HG03521 (cell line): ENCODE measurements around the gene RPL22.

ENCODE experiments used
- ATAC-seq: cut with Tn5 transposase; IDR thresholded peaks from one replicate; pipeline ENCODE4 v1.9.1; 2021; ENCODE audit warnings: mild to moderate bottlenecking, moderate library complexity; ENCODE audit not compliant: unreplicated experiment

Gene RPL22

DNA sequence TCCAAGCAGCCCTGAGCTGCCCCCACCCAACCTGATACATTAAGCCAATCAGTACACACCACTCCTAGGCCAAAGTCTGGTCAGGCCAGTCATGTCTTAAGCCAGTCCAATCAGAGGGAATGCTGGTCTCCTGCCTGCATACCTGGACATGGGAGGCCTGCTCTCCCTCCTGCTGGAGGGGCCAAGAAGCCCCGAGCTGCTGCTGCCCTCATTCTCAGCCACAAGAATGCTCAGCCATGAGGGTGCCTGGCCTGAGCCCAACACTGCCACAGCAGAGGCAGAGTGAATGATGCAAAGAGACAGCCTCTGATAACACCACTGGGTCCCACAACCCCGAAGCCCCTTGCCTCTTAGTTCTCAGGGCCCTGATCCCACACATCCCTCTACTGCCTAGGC, 42.3 kb downstream of the RPL22 start:
- ATAC-seq: no peak

DNA sequence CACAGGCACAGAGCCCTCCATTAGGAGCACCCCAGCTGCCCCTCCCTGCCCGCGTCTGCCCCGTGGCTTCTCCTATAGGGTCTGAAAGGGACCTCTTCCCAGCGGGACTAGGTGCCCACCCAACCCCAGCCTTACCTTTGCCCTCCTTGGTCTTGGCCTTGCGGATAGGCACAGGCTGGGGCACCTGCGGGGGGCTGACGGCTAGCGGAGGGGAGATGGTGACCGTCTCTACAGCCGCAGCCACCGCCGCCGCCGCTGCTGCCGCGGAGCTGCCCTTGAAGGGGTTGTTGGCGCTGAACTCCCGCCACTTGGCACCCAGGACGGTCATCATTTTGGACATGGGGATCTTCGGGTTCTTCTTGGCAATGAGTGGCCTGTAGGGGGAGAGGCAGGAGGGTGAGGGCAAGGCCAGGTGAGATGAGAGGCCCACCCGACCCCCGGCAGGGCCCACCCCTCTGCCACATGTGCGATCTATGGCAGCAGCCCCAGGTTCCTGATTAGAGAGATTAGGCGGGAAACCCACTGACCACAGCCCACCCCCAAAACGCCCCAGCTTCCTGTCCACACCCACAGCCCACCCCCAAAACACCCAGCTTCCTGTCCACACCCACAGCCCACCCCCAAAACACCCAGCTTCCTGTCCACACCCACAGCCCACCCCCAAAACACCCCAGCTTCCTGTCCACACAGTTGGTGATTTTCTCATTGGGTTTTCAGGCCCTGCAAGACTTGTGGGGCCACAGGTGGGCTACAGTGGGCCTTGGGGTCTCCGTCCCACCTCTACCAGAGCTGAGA, 44.7 kb downstream of the RPL22 start:
- no peak for ATAC-seq

DNA sequence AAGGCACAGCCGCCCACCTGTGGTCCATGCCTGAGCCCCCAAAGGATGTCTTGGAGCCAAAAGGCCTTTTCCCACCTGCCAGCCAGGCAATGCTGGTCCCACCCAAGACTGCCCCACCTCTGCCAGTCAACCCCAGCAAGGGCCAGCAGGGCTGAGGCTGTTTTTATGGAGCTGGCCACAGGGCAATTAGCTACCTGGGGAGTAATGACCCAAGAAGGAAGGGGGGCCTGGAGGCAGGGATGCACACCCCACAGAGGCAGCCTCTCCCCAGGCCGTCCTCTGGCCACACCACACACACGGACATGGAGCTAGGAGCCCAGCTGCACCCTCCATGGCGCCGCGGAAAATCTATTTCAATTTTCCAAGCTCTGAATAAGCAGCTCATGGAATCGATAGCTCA, 46.5 kb downstream of the RPL22 start:
- no peak for ATAC-seq

DNA sequence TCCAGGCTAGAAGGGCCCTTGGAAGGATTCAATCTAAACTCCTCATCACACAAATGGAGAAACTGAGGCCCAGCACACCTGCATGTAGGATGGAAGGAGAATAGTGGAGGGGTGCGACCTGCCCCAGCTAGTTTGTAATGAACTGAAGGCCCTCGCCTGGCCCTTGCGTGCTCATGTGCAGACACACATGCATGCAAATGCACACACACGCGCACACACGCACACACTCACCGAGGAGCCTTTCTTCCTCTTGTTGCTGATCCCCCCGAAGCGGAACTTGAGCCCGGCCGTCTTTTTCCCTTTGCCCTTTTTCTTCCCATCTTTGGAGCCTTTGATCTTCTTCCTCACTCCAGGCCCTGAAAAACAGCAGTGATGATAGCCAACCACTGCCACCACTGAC, 47.2 kb downstream of the RPL22 start:
- ATAC-seq: no peak

DNA sequence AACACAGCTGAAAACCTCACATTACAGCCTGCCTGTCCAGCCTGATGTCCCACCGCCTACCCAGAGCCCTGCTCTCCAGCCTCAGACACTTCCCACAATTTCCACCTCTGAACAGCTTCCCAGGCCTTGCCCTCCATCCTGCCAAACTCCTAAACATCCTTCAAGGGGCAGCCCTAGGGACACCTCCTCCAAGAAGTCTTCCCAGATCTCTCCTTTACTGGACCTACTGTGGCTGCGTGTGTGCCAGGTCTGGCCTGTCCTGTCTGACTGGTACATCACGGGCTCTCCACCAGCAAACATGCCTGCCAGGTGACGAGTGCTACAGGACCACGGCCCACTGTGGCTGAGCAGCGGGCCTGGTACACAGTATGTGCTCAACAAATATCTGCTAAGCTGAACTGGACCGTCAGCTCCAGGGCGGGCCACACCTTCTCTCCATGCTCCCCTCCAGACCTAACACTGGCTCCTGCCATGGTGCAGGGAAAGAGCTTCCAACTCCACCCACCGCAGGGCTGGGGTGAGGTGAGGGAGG, 48.0 kb downstream of the RPL22 start:
- no peak for ATAC-seq

DNA sequence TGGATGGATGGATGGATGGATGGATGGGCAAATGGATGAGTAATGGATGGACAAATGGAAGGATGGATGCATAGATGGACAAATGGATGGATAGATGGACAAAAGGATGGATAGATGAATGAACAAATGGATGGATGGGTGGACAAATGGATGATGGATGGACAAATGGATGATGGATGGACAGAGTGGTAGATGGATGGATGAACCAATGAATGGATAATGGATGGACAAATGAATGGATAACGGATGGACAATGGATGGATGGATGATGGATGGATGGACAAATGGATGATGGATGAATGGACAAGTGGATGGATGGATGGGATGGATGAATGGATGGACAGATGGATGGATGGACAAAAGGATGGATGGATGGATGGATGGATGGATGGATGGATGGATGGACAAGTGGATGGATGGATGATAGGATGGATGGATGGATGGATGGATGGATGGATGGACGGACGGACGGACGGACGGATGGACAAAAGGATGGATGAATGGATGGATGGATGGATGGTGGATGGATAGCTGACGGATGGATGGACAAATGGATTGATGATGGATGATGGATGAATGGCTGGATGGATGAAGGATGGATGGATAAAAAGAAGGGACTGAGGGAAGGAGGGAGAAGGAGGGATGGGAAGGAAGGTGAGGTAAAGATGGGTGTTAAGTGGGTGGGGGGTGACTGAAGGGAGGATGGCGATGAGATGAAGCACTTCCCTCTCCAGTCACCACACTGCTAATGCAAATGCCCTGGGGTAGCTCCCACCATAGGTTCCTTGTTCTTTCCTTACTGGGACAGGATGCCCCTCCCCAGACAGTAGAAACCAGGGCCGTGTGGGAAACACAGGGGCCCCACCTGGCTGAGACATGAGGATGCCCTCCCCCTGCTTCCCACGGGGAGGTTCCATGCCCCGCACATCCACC, 49.1 kb downstream of the RPL22 start:
- ATAC-seq: no peak

DNA sequence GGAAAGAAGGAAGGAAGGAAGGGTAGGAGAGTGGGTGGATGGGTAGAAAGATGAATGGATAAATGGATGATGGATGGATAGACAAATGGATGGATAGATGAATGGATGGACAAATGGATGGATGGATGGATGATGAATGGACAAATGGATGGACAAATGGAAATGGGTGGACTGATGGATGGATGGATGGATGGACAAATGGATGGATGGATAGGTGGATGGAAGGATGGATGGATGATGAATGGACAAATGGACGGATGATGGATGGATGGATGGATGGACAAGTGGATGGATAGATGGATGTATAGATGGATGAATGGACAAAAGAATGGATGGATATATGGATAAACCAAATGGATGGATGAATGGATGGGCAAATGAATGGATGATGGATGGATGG, 49.8 kb downstream of the RPL22 start:
- ATAC-seq: no peak

DNA sequence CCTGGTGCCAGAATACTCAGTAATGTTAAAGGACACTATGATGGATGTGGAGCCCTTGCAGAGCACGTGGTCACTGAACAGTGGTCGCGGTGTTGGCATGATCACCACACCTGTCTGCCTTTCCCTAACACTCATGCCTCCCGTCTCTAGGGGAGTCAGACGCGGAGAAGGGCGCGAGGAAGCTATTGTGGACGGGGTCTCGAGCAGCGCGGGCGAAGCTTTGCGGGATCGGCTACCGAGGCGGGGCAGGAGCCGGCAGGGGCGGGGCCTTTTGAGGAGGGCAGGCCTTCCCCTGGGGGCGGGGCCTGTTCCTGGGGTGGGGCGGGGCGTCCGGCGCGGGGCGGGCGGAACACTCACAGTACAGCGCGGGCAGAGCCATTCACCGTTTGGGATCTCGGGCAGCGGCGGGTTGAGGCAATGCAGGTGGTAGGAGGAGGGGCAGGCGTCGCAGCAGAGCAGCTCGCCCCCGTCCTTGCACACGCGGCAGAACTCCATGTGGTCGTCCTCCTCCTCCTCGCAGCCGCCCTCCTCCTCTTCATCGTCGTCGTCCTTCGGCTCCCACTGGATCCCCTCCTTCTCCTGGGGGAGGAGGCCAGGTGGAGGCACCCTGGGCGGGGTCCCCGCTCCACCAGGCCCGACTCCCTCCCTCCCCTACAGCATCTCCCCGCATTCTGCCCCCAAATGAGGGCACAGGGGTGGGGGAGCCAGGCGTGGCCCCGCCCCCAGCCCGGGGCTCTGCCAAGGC, 50.7 kb downstream of the RPL22 start:
- ATAC-seq: no peak

DNA sequence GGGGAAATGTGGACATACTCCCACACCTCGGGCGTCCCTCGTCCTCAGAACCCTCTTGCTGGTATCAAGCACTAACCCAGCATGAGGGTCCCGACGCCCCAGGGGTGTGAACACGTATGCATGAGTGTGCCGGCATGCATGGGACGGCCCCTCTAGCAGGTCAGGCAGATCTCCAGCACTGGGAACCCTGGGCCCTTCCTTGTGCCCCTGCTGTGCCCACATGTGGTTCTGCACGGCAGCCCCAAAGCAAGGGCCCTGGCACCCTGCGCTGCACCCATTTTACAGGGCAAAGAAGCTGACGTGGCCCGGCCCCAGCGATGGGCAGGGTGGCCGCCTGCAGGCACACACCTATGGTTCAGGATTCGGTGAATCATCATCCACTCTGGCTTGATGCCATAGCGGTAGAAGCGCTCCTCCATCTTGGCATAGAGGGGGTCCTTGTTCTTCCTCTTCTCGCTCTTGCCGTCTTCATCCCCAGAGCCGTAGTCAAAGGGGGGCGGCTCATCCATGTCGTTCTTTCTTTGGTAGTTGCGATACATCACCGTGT, 53.5 kb downstream of the RPL22 start:
- no peak for ATAC-seq

DNA sequence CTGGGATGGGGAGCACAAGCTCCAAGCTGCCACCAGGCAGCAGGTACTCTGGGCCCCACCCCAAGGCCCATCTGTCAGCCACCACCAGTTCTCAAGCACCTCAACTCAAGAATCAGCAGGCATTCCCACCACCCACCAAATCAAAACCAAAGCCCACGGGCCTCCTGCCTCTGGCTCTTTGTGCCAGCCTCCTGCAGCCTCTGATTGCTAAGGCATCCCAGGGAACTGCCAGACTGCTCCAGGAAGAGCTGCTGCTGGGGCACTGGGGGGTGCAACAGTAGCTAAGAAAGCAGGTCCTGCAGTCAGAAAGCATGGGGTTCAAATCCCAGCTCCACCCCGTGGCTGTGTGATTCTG, 54.0 kb downstream of the RPL22 start:
- ATAC-seq: no peak

DNA sequence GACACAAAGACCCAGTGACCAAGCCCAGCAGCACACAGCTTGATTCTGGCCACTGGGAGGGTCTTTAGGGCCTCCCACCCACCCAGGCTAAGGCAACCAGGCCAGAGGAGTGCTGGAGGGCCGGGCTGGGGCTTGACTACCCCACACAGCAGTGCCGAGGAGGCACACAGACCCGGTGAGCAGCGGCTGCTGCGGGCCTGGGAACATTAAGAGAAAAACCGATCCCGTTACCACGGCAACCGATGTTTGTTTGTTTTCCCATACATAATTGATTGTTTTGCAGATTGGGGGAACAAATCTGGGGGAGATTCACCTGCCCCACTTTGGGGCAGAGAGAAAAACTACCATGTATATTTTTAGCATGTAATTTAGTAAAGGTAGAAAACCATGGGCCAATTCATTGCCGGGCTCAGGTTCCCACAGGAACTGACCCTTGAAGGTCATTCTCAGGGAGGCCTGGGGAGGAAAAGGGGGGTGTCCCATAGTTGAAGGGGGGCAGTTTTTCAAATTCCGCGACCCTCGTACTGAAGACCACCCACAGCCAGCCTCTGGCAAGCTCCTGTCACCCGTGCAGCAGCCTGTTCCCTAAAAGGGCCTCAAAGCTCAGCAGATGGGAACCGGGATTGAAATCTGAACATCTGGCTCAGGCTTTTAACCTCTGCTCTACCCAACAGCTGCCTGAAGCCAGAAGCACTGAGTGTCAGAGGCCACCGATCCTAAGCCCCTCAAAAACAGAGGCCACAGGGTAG, 54.6 kb downstream of the RPL22 start:
- no peak for ATAC-seq

DNA sequence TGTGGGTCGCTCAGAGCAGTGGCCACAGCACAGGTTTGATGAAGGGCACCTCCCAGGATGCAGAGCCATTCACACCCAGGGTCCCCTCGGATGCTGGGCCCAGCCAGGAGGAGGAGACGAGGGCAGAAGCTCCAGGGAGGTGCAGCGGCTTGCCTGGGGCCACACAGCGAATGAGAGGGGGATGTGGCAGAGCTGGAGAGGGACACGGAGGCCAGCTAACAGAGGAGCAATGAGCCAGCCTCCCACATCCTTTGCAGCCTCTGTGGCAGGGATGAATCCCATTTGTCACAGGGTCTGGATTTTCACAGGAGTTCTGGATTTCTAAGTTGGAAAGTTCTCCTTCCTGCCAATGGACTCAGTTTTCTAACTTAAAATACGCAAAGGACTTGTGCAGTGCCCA, 55.2 kb downstream of the RPL22 start:
- no peak for ATAC-seq

DNA sequence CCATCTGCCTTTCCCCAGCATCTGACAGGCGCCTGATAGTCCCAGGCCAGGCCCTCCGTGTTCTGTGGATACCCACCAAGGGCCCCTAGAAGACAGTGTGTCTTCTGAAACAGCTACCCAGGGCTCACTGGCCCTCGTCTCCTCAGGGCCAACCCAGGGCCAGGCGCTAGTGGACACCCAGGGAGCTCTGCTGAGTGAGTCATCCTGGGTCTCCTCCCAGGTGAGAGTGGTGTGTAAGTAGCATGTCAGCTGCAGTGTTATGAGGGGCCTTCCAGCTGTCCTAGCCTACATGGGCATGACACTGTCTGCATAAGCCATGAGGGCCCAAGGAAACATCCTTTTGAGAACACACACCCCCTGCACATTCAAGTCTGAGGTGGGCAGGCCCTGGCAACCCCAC, 56.0 kb downstream of the RPL22 start:
- ATAC-seq: no peak

DNA sequence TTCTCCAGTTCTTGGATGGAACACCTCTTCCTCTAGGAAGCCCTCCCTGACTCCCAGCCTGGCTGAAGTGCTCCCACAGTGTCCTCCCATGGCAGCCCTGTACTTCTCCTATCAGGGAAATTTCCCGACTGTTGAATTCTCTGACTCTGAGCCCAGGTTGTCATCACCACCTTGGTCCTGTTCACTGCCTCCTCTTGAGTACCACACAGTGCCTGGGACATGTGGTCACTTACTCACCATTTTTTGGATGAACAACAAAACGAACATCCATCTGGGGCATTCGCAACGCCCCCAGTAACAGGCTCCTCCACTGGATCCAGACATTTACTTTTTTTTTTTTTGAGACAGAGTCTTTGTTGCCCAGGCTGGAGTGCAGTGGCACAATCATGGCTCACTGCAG, 56.7 kb downstream of the RPL22 start:
- ATAC-seq: no peak

DNA sequence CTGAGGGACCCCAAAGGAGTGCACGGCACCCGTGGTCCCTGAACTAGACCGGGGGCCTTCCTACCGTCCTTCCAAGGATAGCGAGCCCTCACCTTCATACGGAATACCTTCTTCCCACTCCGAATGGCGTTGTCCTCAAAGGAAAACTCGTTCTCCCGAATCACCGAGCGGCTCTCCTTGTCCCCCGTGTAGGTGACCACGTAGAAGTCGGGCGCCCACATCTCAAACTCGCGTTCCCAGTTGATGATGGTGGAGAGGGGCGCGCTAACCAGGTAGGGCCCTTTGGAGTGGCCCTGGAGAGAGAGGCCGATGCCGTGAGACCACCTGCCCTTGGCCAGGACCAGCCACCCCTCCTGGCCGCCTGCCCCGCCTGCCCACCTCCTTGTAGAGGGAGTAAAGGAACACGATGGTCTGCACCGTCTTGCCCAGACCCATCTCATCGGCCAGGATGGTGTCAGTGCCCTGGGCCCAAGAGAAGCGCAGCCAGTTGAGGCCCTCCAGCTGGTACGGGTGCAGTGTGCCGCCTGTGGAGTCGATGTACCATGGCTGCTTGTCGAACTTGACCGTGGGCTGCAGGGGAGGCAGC, 57.3 kb downstream of the RPL22 start:
- ATAC-seq: no peak

DNA sequence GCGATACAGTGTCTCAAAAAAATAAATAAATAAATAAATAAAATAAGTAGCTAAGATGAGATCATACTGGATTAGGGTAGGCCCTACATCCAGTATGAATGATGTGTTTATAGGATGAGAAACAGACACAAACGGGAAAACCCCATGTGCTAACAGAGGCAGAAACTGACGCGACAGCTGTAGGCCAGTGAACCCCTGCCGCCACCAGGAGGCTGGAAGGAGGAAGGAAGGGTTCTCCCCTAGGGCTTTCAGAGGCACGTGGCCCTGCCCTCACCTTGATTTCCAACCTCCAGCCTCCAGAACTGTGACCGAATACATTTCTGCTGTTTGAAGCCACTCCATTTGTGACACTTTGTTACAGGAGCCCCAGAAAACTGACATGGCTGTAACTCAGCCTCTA, 57.8 kb downstream of the RPL22 start:
- no peak for ATAC-seq

DNA sequence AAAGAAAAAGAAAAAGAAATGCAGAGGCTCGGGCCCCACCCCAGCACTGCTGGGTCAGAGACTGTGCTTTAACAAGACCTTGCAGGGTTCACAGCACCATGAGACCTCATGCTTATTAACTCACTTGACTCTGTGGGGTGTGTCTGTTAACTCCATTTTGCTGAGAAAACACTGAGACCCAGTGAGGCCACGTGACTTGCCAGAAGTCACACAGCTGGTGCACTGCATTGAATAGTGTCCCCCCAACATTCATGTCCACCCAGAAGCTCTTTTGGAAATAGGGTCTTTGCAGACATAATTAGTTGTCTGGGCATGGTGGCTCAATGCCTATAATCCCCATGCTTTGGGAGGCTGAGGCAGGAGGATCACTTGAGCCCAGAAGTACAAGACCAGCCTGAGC, 59.0 kb downstream of the RPL22 start:
- ATAC-seq: no peak

DNA sequence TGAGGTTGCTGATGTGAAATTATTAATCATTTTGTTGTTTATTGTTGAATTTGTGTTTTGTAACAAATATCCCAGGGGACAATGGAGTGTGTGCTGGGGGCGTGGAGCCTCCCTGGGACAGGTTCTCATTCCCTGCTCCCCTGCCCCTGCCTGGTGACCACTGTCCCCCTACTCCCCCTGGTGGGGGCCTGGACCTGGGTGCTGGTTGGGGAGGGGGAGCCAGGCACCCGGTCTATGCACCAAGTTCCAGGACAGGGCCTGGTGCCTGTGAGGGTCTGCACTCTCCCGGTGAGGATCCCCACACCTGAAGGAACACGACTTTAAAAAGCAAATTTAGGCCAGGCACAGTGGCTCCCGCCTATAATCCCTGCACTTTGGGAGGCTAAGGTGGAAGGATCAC, 61.6 kb downstream of the RPL22 start:
- no peak for ATAC-seq

DNA sequence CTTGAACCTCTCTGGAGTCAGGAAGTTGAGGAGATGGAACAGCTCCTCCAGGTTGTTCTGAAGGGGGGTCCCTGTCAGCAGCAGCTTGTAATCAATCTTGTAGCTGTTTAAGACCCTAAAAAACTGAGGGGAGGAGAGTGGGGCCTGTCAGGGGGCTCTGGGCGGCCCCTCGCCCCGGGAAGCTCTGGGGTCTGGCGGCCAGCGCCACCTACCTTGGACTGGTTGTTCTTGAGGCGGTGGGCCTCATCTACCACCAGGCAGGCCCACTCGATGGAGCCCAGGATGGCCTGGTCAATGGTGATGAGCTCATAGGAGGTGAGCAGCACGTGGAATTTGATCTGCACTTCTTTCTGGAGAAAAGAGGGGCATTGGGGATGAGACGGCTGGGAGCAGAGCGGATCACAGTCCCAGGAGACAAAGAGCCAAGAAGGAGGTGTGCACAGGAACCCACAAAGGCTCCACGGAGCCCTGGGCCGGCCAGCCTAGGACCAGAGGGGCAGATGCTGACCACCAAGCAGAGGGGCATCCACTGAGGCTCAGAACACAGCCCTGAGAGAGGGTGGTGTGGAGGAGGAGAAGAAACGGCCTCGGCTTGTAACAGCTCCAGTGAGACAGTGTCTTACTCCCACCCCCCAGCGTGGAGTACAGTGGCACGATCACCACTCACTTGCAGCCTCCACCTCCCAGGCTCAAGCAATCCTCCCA, 62.7 kb downstream of the RPL22 start:
- ATAC-seq: no peak
